K562 (cell line): ENCODE measurements around the gene RRAGD. TPM values are rescaled to one million over a fixed set of nuclear protein-coding genes. Genes with fewer than 3 reads are reported as not detected.

Source experiments
- ATAC-seq: fragments of 200-7000 bp; cut with Tn5 transposase; 3 replicates; pipeline ENCODE4 v1.9.1; 2020; ENCODE audit warnings: moderate library complexity
- BruUV-seq: library from RNA; stranded (reverse); fragments of 400-500 nt; replicated peaks from 2 replicates; lab custom pipeline; 2021; lab: Mats Ljungman, UMichigan
- CTCF ChIA-PET: fragments of 300-600 bp; formaldehyde crosslinking; extraction: SDS; loops from one replicate; lab custom pipeline; 2021; ENCODE audit warnings: low intra/inter-chr PET ratio; lab: Yijun Ruan, JAX
- POLR2A ChIA-PET: fragments of 300-600, 350-650 bp; sonication (Branson Sonifier 250); formaldehyde crosslinking; extraction: SDS; loops from one replicate; lab custom pipeline; 2021; ENCODE audit warnings: antibody characterized with exemption, inconsistent platforms; lab: Yijun Ruan, JAX
- DNase-seq, 4 experiments: peaks; one replicate each; pipeline versions ENCODE4 v3.0.0 to v3.0.0-alpha.2; 2011 to 2018; ENCODE audit warnings: low spot score in 3 of 4, mixed read lengths in 3 of 4; ENCODE audit errors: extremely low read depth in 1 of 4
- FAIRE-seq: peaks from 2 replicates; lab custom pipeline; 2011; peaks lifted over from hg19 to GRCh38; lab: Jason Lieb, UNC
- H2AFZ ChIP-seq: 2 replicates; pipeline ENCODE4 v1.6.0; 2011; ENCODE audit warnings: low read depth, low read length, control low read depth, inconsistent platforms
- H3K27ac ChIP-seq: fragments of 200-600 bp; 3 replicates; pipeline ENCODE4 v1.8.0; 2011; ENCODE audit warnings: low read depth, mild to moderate bottlenecking, control low read depth, inconsistent platforms, low read length, moderate library complexity, mixed read lengths; ENCODE audit errors: extremely low read depth
- H3K27me3 ChIP-seq, 2 experiments: fragments of 300-600 bp in 1 of 2; 2 replicates in 1 of 2; 3 replicates in 1 of 2; pipeline versions ENCODE4 v1.6.0 to v1.8.0; 2011; ENCODE audit warnings: inconsistent platforms in 2 of 2, low read length in 2 of 2, mild to moderate bottlenecking in 1 of 2, mixed read lengths in 1 of 2, moderate library complexity in 1 of 2; ENCODE audit not compliant: control insufficient read depth in 2 of 2, insufficient read depth in 2 of 2
- H3K36me3 ChIP-seq: fragments of 300-600 bp; 3 replicates; pipeline ENCODE4 v1.8.0; 2011; ENCODE audit warnings: mild to moderate bottlenecking, low read length, inconsistent platforms; ENCODE audit not compliant: control insufficient read depth, insufficient read depth
- H3K4me1 ChIP-seq, 2 experiments: fragments of 200-600 bp in 1 of 2; replicated peaks in 1 of 2; 2 replicates in 1 of 2; 3 replicates in 1 of 2; pipeline versions ENCODE4 v1.5.1 to v1.8.0; 2011; ENCODE audit warnings: inconsistent platforms in 2 of 2, low read length in 2 of 2, mild to moderate bottlenecking in 1 of 2, mixed read lengths in 1 of 2, moderate library complexity in 1 of 2; ENCODE audit not compliant: control insufficient read depth in 2 of 2, insufficient read depth in 2 of 2
- H3K4me2 ChIP-seq: 2 replicates; pipeline ENCODE4 v1.6.1; 2011; ENCODE audit warnings: low read length, control low read depth, inconsistent platforms, mixed read lengths; ENCODE audit not compliant: insufficient read depth
- H3K4me3 ChIP-seq: fragments of 200-600 bp; sonication (generic), shearing (Covaris generic); 2 replicates; pipeline ENCODE4 v1.5.1; 2016; ENCODE audit warnings: control low read depth, inconsistent platforms
- H3K79me2 ChIP-seq: fragments of 200-600 bp; 3 replicates; pipeline ENCODE4 v1.8.0; 2011; ENCODE audit warnings: low read length, inconsistent platforms; ENCODE audit not compliant: control insufficient read depth, insufficient read depth
- H3K9ac ChIP-seq, 2 experiments: 2 replicates each; pipeline versions ENCODE4 v1.6.0 to v1.6.1; 2011; ENCODE audit warnings: low read depth in 2 of 2, low read length in 2 of 2, control low read depth in 1 of 2, inconsistent platforms in 1 of 2, mild to moderate bottlenecking in 1 of 2, mixed read lengths in 1 of 2; ENCODE audit not compliant: insufficient read depth in 1 of 2
- H3K9me1 ChIP-seq: one replicate; pipeline ENCODE4 v1.6.0; 2011; ENCODE audit warnings: inconsistent platforms, mild to moderate bottlenecking, low read length, moderate library complexity; ENCODE audit not compliant: control insufficient read depth, insufficient read depth
- H3K9me3 ChIP-seq: replicated peaks from 2 replicates; pipeline ENCODE4 v1.5.1; 2011; ENCODE audit warnings: low read depth, low read length, inconsistent platforms; ENCODE audit not compliant: control insufficient read depth, insufficient read depth
- H4K20me1 ChIP-seq: replicated peaks from 2 replicates; pipeline ENCODE4 v1.6.1; 2011; ENCODE audit warnings: low read length, inconsistent platforms, mixed read lengths; ENCODE audit not compliant: control insufficient read depth, insufficient read depth
- CBX8 ChIP-seq: fragments of 200-600 bp; sonication (generic); IDR thresholded peaks from 2 replicates; pipeline ENCODE4 v1.6.1; 2012; ENCODE audit warnings: borderline replicate concordance, mixed run types, low read depth, mild to moderate bottlenecking, moderate library complexity, mixed read lengths, low read length, control low read depth, inconsistent platforms; ENCODE audit not compliant: poor library complexity, severe bottlenecking; ENCODE audit errors: extremely low read depth
- RNF219 ChIP-seq: fragments of 250-450 bp; sonication (Bioruptor Pico); IDR thresholded peaks from 2 replicates; pipeline ENCODE4 v1.5.0; 2022; ENCODE audit warnings: mild to moderate bottlenecking
- SOX6 ChIP-seq: fragments of 450-650 bp; IDR thresholded peaks from 2 replicates; pipeline ENCODE4 v1.6.1; 2014; ENCODE audit warnings: mild to moderate bottlenecking
- TFAP4 ChIP-seq: sonication (generic); formaldehyde crosslinking; IDR thresholded peaks from 2 replicates; pipeline ENCODE4 v1.8.0; 2022; ENCODE audit warnings: missing genetic modification reagents, mild to moderate bottlenecking, moderate library complexity, borderline replicate concordance
- ZNF263 ChIP-seq: sonication (generic); formaldehyde crosslinking; IDR thresholded peaks from 2 replicates; pipeline ENCODE4 v1.8.0; 2022; ENCODE audit warnings: mild to moderate bottlenecking, missing genetic modification reagents, borderline replicate concordance
- WGBS: fragments of 100-300 bp; shearing (Covaris generic); methylation state at CpG from one replicate; pipeline ENCODE4 v1.1.6; 2016; ENCODE audit warnings: low coverage, mixed read lengths; ENCODE audit not compliant: insufficient coverage; ENCODE audit errors: missing lambda C conversion rate; 5-methylcytosine and 5-hydroxymethylcytosine counted together
- in situ Hi-C: fragments of 300-500 bp; cut with MboI; formaldehyde crosslinking; loops from 4 replicates; pipeline ENCODE4 v1.15.0; 2018; ENCODE audit warnings: inconsistent platforms, mixed read lengths
- intact Hi-C: fragments of 100-400 bp; cut with micrococcal nuclease; formaldehyde crosslinking; loops from 2 replicates; pipeline ENCODE4 v1.14.2; 2022
- polyA plus RNA-seq, 8 experiments: library from polyadenylated mRNA; depleted of rRNA in 4 of 8; stranded (reverse) in 5 of 8; unstranded in 3 of 8; fragments of >200 nt; fragmentation: Nextera tagmentation in 2 of 8; fragmentation: Illumina TruSeq in 1 of 8; extraction: Ambion mirVana in 2 of 8; extraction: Trizol in 1 of 8; gene quantifications; 2 replicates each; pipeline versions ENCODE4 v1.2.1 to v1.2.3, GENCODE V29; 2011 to 2014; ENCODE audit warnings: inconsistent platforms in 1 of 8, missing spikeins in 1 of 8
- total RNA-seq, 7 experiments: library from RNA; depleted of rRNA in 6 of 7; stranded (reverse); fragments of >200 nt in 6 of 7; fragmentation: Illumina TruSeq in 2 of 7; extraction: Trizol in 2 of 7; gene quantifications; 2 replicates each; pipeline versions ENCODE4 v1.2.1 to v1.2.3, GENCODE V29; 2011 to 2021; ENCODE audit warnings: low replicate concordance in 1 of 7

Gene RRAGD
- total and polyA plus RNA-seq, 9 of the 15 experiments (the other 6 are each of a cell fraction or from before 2014, with no cell fraction given) = 0.03 to 0.07 (median 0.04) TPM; not detected in 6

GRCh38 chr6:89411145-89412070, 665 bp downstream of the RRAGD start:
- intact Hi-C loops (no loop called here), in situ Hi-C loops (no loop called here)
- peak; percentile 1 for TF ChIP-seq CBX8
- no peak for TF ChIP-seq SOX6
- TF ChIP-seq TFAP4 (CRISPR knock-in tag) = peak; percentile 8; the same call in 1 of the 2 replicates
- TF ChIP-seq RNF219 (CRISPR knock-in tag) = no peak
- TF ChIP-seq ZNF263 (CRISPR knock-in tag) = 0 out of 2 replicates have a peak, but pooled peaks have one; percentile 37
- H3K4me1 ChIP-seq = peaks cover 0 to 17% of the 10 kb centered on the region in 2 experiments; a peak in 2 of 5 replicates
- H3K9ac ChIP-seq = no peak overlapping the region
- no TSS peak for BruUV-seq
- peaks cover 2% of the 10 kb centered on the region for H3K9me1 ChIP-seq
- peak; percentile 68 for ATAC-seq
- H3K79me2 ChIP-seq = no peaks in the 10 kb centered on the region
- peak in 2 of 4 experiments; percentile 15 to 23 for DNase-seq
- ChIA-PET POLR2A (no interaction called here), CTCF (no interaction called here)
- no peaks in the 10 kb centered on the region for H3K9me3 ChIP-seq
- peak overlapping the region; percentile 27 for H3K4me3 ChIP-seq
- WGBS = 9% methylated on average over 28 of the region's 93 CpGs
- H3K27ac ChIP-seq = no peak overlapping the region
- H3K36me3 ChIP-seq = no peaks in the 10 kb centered on the region
- 0 out of 2 replicates have a peak, but pooled peaks cover 3% of the 10 kb centered on the region for H4K20me1 ChIP-seq
- no peak for FAIRE-seq
- H2AFZ ChIP-seq = no peak overlapping the region
- no peak overlapping the region for H3K4me2 ChIP-seq
- peaks cover 32 to 48% of the 10 kb centered on the region in 2 experiments for H3K27me3 ChIP-seq
